H1 (cell line): ENCODE measurements around the gene IQCN. TPM values are rescaled to one million over a fixed set of nuclear protein-coding genes. Genes with fewer than 3 reads are reported as not detected.
A peak's percentile ranks its signal among the peaks of the same experiment; 100 is the strongest.

Experiments used
- CTCF ChIA-PET: fragments of 300-600 bp; sonication (Branson Sonifier 250); formaldehyde crosslinking; loops from one replicate; lab custom pipeline; 2021; ENCODE audit not compliant: partially characterized antibody; lab: Charles Lee
- POLR2A ChIA-PET: fragments of 300-600 bp; sonication (Branson Sonifier 250); formaldehyde crosslinking; loops from one replicate; lab custom pipeline; 2021; ENCODE audit warnings: inconsistent platforms; ENCODE audit not compliant: partially characterized antibody; lab: Charles Lee
- DNase-seq, 2 experiments: peaks; one replicate each; pipeline versions ENCODE4 v3.0.0 to v3.0.0-alpha.2; 2010 to 2022; ENCODE audit warnings: low spot score in 2 of 2, low read depth in 1 of 2, mixed read lengths in 1 of 2
- FAIRE-seq: peaks from 2 replicates; lab custom pipeline; 2011; peaks lifted over from hg19 to GRCh38; lab: Jason Lieb, UNC
- H2AFZ ChIP-seq: 2 replicates; pipeline ENCODE4 v1.8.1; 2012; ENCODE audit warnings: low read length, inconsistent platforms
- H2AK5ac ChIP-seq: 2 replicates; pipeline ENCODE4 v1.6.1; 2013; ENCODE audit warnings: low read depth, low read length
- H2BK120ac ChIP-seq: replicated peaks from 2 replicates; pipeline ENCODE3; 2013; ENCODE audit warnings: low read depth, low read length, inconsistent platforms
- H2BK12ac ChIP-seq: 2 replicates; pipeline ENCODE4 v1.6.1; 2013; ENCODE audit warnings: low read depth, low read length
- H2BK15ac ChIP-seq: 2 replicates; pipeline ENCODE4 v1.6.1; 2013; ENCODE audit warnings: low read length
- H2BK20ac ChIP-seq: 2 replicates; pipeline ENCODE4 v1.6.1; 2013; ENCODE audit warnings: low read length
- H2BK5ac ChIP-seq: 2 replicates; pipeline ENCODE4 v1.6.1; 2013; ENCODE audit warnings: low read depth, low read length
- H3K14ac ChIP-seq: 2 replicates; pipeline ENCODE4 v1.6.1; 2013; ENCODE audit warnings: inconsistent platforms; ENCODE audit not compliant: insufficient read length
- H3K18ac ChIP-seq: 2 replicates; pipeline ENCODE4 v1.6.1; 2013; ENCODE audit warnings: low read length; ENCODE audit errors: extremely low read depth
- H3K23ac ChIP-seq: 2 replicates; pipeline ENCODE4 v1.6.1; 2013; ENCODE audit warnings: inconsistent platforms; ENCODE audit not compliant: insufficient read length
- H3K23me2 ChIP-seq: 2 replicates; pipeline ENCODE4 v1.6.1; 2013; ENCODE audit warnings: low read depth, low read length
- H3K27ac ChIP-seq: 2 replicates; pipeline ENCODE4 v1.6.1; 2011; ENCODE audit warnings: low read depth, low read length, inconsistent platforms
- H3K27me3 ChIP-seq, 4 experiments: replicated peaks in 1 of 4; 1 replicate in 1 of 4; 2 replicates in 3 of 4; pipeline versions ENCODE4 v1.6.1 to v1.8.1; 2011 to 2013; ENCODE audit warnings: low read length in 3 of 4, mild to moderate bottlenecking in 3 of 4, inconsistent platforms in 2 of 4, mixed read lengths in 2 of 4, moderate library complexity in 1 of 4; ENCODE audit not compliant: control insufficient read depth in 3 of 4, insufficient read depth in 3 of 4; ENCODE audit errors: extremely low read depth in 1 of 4
- H3K36me3 ChIP-seq, 4 experiments: 2 replicates each; pipeline versions ENCODE4 v1.6.1 to v1.8.1; 2011 to 2013; ENCODE audit warnings: mild to moderate bottlenecking in 4 of 4, low read length in 3 of 4, moderate library complexity in 2 of 4, control low read depth in 1 of 4, inconsistent platforms in 1 of 4; ENCODE audit not compliant: insufficient read depth in 4 of 4, control insufficient read depth in 2 of 4
- H3K4ac ChIP-seq: replicated peaks from 2 replicates; pipeline ENCODE3; 2013; ENCODE audit warnings: low read length, low read depth, mixed read lengths, inconsistent platforms; ENCODE audit not compliant: insufficient read length
- H3K4me1 ChIP-seq, 4 experiments: replicated peaks in 1 of 4; 1 replicate in 1 of 4; 2 replicates in 3 of 4; pipeline versions ENCODE4 v1.6.1 to v1.8.1; 2011 to 2013; ENCODE audit warnings: low read length in 3 of 4, inconsistent platforms in 2 of 4, mixed read lengths in 1 of 4; ENCODE audit not compliant: insufficient read depth in 4 of 4, control insufficient read depth in 3 of 4
- H3K4me2 ChIP-seq, 2 experiments: 2 replicates each; pipeline versions ENCODE4 v1.6.1 to v1.8.1; 2011 to 2013; ENCODE audit warnings: low read depth in 2 of 2, low read length in 2 of 2, control low read depth in 1 of 2, inconsistent platforms in 1 of 2, mild to moderate bottlenecking in 1 of 2; ENCODE audit not compliant: insufficient read depth in 1 of 2
- H3K4me3 ChIP-seq, 4 experiments: fragments of 200-600, 300-600 bp in 1 of 4; sonication (generic), shearing (Covaris generic), sonication (Bioruptor Twin) in 1 of 4; 2 replicates each; pipeline versions ENCODE4 v1.5.1 to v1.8.1; 2011 to 2016; ENCODE audit warnings: low read length in 4 of 4, low read depth in 3 of 4, control low read depth in 2 of 4, inconsistent platforms in 2 of 4, mild to moderate bottlenecking in 2 of 4, mixed read lengths in 1 of 4, moderate library complexity in 1 of 4; ENCODE audit not compliant: insufficient read depth in 2 of 4; ENCODE audit errors: extremely low read depth in 1 of 4
- H3K56ac ChIP-seq: replicated peaks from 2 replicates; pipeline ENCODE3; 2013; ENCODE audit warnings: low read depth, mild to moderate bottlenecking, mixed read lengths, low read length, inconsistent platforms; ENCODE audit not compliant: insufficient read length
- H3K79me1 ChIP-seq: 2 replicates; pipeline ENCODE4 v1.6.1; 2013; ENCODE audit warnings: low read depth, low read length, control low read depth
- H3K79me2 ChIP-seq, 2 experiments: 2 replicates each; pipeline versions ENCODE4 v1.6.1 to v1.8.1; 2012 to 2013; ENCODE audit warnings: low read length in 2 of 2, mild to moderate bottlenecking in 2 of 2, inconsistent platforms in 1 of 2; ENCODE audit not compliant: insufficient read depth in 2 of 2, control insufficient read depth in 1 of 2
- H3K9ac ChIP-seq, 4 experiments: replicated peaks in 1 of 4; 1 replicate in 1 of 4; 2 replicates in 3 of 4; pipeline versions ENCODE4 v1.6.1 to v1.8.1; 2011 to 2013; ENCODE audit warnings: low read depth in 3 of 4, low read length in 3 of 4, control low read depth in 2 of 4, mild to moderate bottlenecking in 2 of 4, moderate library complexity in 2 of 4, inconsistent platforms in 1 of 4; ENCODE audit errors: extremely low read depth in 1 of 4
- H3K9me3 ChIP-seq, 2 experiments: 2 replicates each; pipeline versions ENCODE4 v1.6.1 to v1.8.1; 2012 to 2013; ENCODE audit warnings: mild to moderate bottlenecking in 2 of 2, moderate library complexity in 2 of 2, control low read depth in 1 of 2, inconsistent platforms in 1 of 2, low read depth in 1 of 2, low read length in 1 of 2, mixed read lengths in 1 of 2; ENCODE audit not compliant: insufficient read depth in 2 of 2
- H4K20me1 ChIP-seq, 2 experiments: replicated peaks in 1 of 2; 2 replicates each; pipeline versions ENCODE3 to v1.8.1; 2011 to 2013; ENCODE audit warnings: inconsistent platforms in 2 of 2, low read length in 2 of 2, mild to moderate bottlenecking in 1 of 2; ENCODE audit not compliant: insufficient read depth in 2 of 2, control insufficient read depth in 1 of 2
- H4K5ac ChIP-seq: 2 replicates; pipeline ENCODE4 v1.6.1; 2013; ENCODE audit warnings: low read length, low read depth, mixed read lengths, inconsistent platforms; ENCODE audit not compliant: insufficient read length
- H4K8ac ChIP-seq: 2 replicates; pipeline ENCODE4 v1.8.0; 2013; ENCODE audit warnings: mild to moderate bottlenecking, moderate library complexity, low read length, inconsistent platforms; ENCODE audit not compliant: insufficient read depth; ENCODE audit errors: extremely low read depth
- H4K91ac ChIP-seq: replicated peaks from 2 replicates; pipeline ENCODE3; 2013; ENCODE audit warnings: low read length, mixed read lengths, inconsistent platforms; ENCODE audit not compliant: insufficient read length
- ATF3 ChIP-seq: IDR thresholded peaks from 2 replicates; pipeline ENCODE4 v1.6.1; 2011; ENCODE audit warnings: low read depth, mild to moderate bottlenecking, low read length; ENCODE audit not compliant: insufficient read depth
- MAFK ChIP-seq: IDR thresholded peaks from 2 replicates; pipeline ENCODE4 v1.6.1; 2012; ENCODE audit warnings: low read depth, mild to moderate bottlenecking, improper control_type of control experiment, low read length
- SAP30 ChIP-seq: fragments of 300-600 bp; sonication (generic); IDR thresholded peaks from 2 replicates; pipeline ENCODE4 v1.7.1; 2012; ENCODE audit warnings: low read length, moderate library complexity, mild to moderate bottlenecking, inconsistent platforms; ENCODE audit not compliant: insufficient read depth, insufficient replicate concordance
- SIRT6 ChIP-seq: IDR thresholded peaks from one replicate; pipeline ENCODE4 v1.7.1; 2012; ENCODE audit warnings: low read length, inconsistent platforms
- SUZ12 ChIP-seq: fragments of 200-600 bp; sonication (generic); IDR thresholded peaks from 2 replicates; pipeline ENCODE4 v1.6.1; 2012; ENCODE audit warnings: mild to moderate bottlenecking, inconsistent platforms, low read length, moderate library complexity, mixed read lengths
- TAF1 ChIP-seq: IDR thresholded peaks from 2 replicates; pipeline ENCODE4 v1.6.1; 2011; ENCODE audit warnings: mild to moderate bottlenecking, low read depth, low read length
- TAF7 ChIP-seq: optimal IDR thresholded peaks from 2 replicates; pipeline ENCODE3; 2011; ENCODE audit warnings: low read depth, mild to moderate bottlenecking, inconsistent platforms, low read length, moderate library complexity, borderline replicate concordance
- TEAD4 ChIP-seq: IDR thresholded peaks from 2 replicates; pipeline ENCODE4 v1.6.1; 2012; ENCODE audit warnings: low read depth, low read length, inconsistent platforms, mixed read lengths
- YY1 ChIP-seq: IDR thresholded peaks from 2 replicates; pipeline ENCODE4 v1.6.1; 2011; ENCODE audit warnings: low read depth, mild to moderate bottlenecking, low read length
- ZNF274 ChIP-seq: IDR thresholded peaks from 2 replicates; pipeline ENCODE4 v1.7.0; 2012; ENCODE audit warnings: low read length, borderline replicate concordance; ENCODE audit errors: extremely low read depth
- WGBS, 2 experiments: shearing (Covaris generic) in 1 of 2; methylation state at CpG; one replicate each; pipeline versions ENCODE4 v1.1.6 to v1.1.7; 2013 to 2015; ENCODE audit warnings: low lambda C conversion rate in 2 of 2, mixed read lengths in 2 of 2, inconsistent platforms in 1 of 2, low coverage in 1 of 2, missing lambda C conversion rate in 1 of 2; ENCODE audit not compliant: insufficient replicate concordance in 2 of 2, insufficient coverage in 1 of 2, insufficient read length in 1 of 2; ENCODE audit errors: extremely low coverage in 1 of 2, missing lambda C conversion rate in 1 of 2; 5-methylcytosine and 5-hydroxymethylcytosine counted together
- polyA plus RNA-seq, 7 experiments: library from polyadenylated mRNA; depleted of rRNA in 3 of 7; stranded (reverse) in 5 of 7; unstranded in 2 of 7; fragments of >200 nt in 5 of 7; fragments of 200-250 nt in 2 of 7; gene quantifications; 1 replicate in 5 of 7; 2 replicates in 1 of 7; 4 replicates in 1 of 7; pipeline versions ENCODE4 v1.2.1 to v1.2.3, GENCODE V29; 2011 to 2013; ENCODE audit warnings: missing spikeins in 2 of 7, mixed read lengths in 2 of 7
- total RNA-seq: library from RNA; stranded (reverse); fragmentation: NEBNext Ultra II Directional; extraction: Animal tissue kit (Norgen Biotek cat#: 25700); gene quantifications from 2 replicates; pipeline ENCODE4 v1.2.1, GENCODE V29; 2021

IQCN gene
- total and polyA plus RNA-seq, 2 of the 8 experiments (the other 6 are each of a cell fraction or from before 2014, with no cell fraction given), result 0.36 to 1.0 TPM

GRCh38 chr19:18287836-18288772 is 13.9 kb upstream of the IQCN start:
- Histone ChIP-seq H3K9ac (no peak overlapping the region), H3K4me2 (peak overlapping the region; percentile 61 to 63), H4K8ac (no peak overlapping the region; the same call in 1 of the 2 replicates), H3K56ac (no peak overlapping the region), H2BK12ac (peak overlapping the region; percentile 27; the same call in 1 of the 2 replicates), H2BK20ac (no peak overlapping the region), H3K14ac (no peak overlapping the region), H2AK5ac (peak overlapping the region; percentile 17; the same call in 1 of the 2 replicates), H3K23ac (no peak overlapping the region), H4K20me1 (no peaks in the 10 kb centered on the region), H3K27me3 (peaks cover 0 to 6% (median 0%) of the 10 kb centered on the region in 4 experiments; a peak in 3 of 7 replicates), H2AFZ (no peak overlapping the region), H3K79me1 (no peaks in the 10 kb centered on the region), H3K4ac (peak overlapping the region; percentile 92), H3K36me3 (no peaks in the 10 kb centered on the region), H3K4me1 (peaks cover 4 to 21% (median 13%) of the 10 kb centered on the region in 4 experiments), H3K18ac (0 out of 2 replicates have a peak overlapping the region, but pooled peaks have one; percentile 4), H2BK5ac (0 out of 2 replicates have a peak overlapping the region, but pooled peaks have one; percentile 73), H2BK15ac (no peak overlapping the region), H3K27ac (no peak overlapping the region), H2BK120ac (peak overlapping the region; percentile 24), H4K91ac (peak overlapping the region; percentile 29), H3K23me2 (peaks cover 19% of the 10 kb centered on the region), H3K79me2 (no peaks in the 10 kb centered on the region), H3K4me3 (peak overlapping the region; percentile 7 to 52 (median 25); a peak in 6 of 8 replicates), H3K9me3 (no peaks in the 10 kb centered on the region), H4K5ac (peak overlapping the region; percentile 5)
- FAIRE-seq (peak; percentile 39), DNase-seq (peak in 1 of 2 experiments; percentile 86)
- ChIA-PET CTCF (interaction anchor here (0.6 to 2.6 kb wide), 7 partner anchors 8 to 123 kb away, joined by 3 to 15 read pairs (median 8); no protein-coding TSS in a partner anchor), POLR2A (interaction anchor here (0.7 to 6.2 kb wide), 6 partner anchors 7 to 58 kb away, joined by 3 to 237 read pairs (median 4); partner anchors contain the start of genes JUND and LSM4)
- WGBS, 2 experiments, result 11% methylated on average over 24 of the region's 26 CpGs; no CpG with 5 or more reads in 1 of the 2 experiments
- TF ChIP-seq ATF3, result no peak
- no peak for TF ChIP-seq SIRT6
- peak; percentile 97 for TF ChIP-seq TEAD4
- no peak for TF ChIP-seq ZNF274
- peak; percentile 18 for TF ChIP-seq TAF7
- no peak for TF ChIP-seq MAFK
- TF ChIP-seq TAF1, result peak; percentile 46
- peak; percentile 30; the same call in 1 of the 2 replicates for TF ChIP-seq YY1
- TF ChIP-seq SAP30, result no peak
- no peak for TF ChIP-seq SUZ12
